Measurements from ENCODE around the gene P2RX4. TPM values are rescaled to one million over a fixed set of nuclear protein-coding genes. Genes with fewer than 3 reads are reported as not detected.
"Not testable (repeated sequence)": the region's sequence is repeated elsewhere in the genome, so short reads cannot be mapped to it uniquely, and the experiment has no call there.

P2RX4 gene
- total RNA-seq, 3 donors from 2014 or later: 18.1 to 21.9 (median 21.6) TPM

GRCh38 chr12:121278169-121279070, 68.5 kb downstream of the P2RX4 start:
- H3K27me3 Mint-ChIP-seq (ENCODE audit: low read depth): no peaks in the 10 kb centered on the region
- no peaks in the 10 kb centered on the region for H3K9me3 Mint-ChIP-seq
- no peak for DNase-seq
- ATAC-seq: no peak
- peaks cover 9% of the 10 kb centered on the region for H3K36me3 Mint-ChIP-seq (ENCODE audit: insufficient read depth)
- peaks cover 6% of the 10 kb centered on the region for H3K4me1 Mint-ChIP-seq (ENCODE audit: low read depth)
- no peak overlapping the region for H3K4me3 Mint-ChIP-seq

- no peaks in the 10 kb centered on the region for H3K27me3 Mint-ChIP-seq (ENCODE audit: low read depth)
- DNase-seq: no peak
- no peaks in the 10 kb centered on the region for H3K9me3 Mint-ChIP-seq
- peaks cover 6% of the 10 kb centered on the region for H3K4me1 Mint-ChIP-seq (ENCODE audit: low read depth)
- H3K36me3 Mint-ChIP-seq (ENCODE audit: insufficient read depth): peaks cover 6% of the 10 kb centered on the region
- ATAC-seq: no peak
- H3K4me3 Mint-ChIP-seq: no peak overlapping the region
Observed at GRCh38 chr12:121279071-121279375, 69.1 kb downstream of the P2RX4 start.

GRCh38 chr12:121279507-121279915, 69.6 kb downstream of the P2RX4 start:
- no peak for DNase-seq
- Mint-ChIP-seq H3K4me3 (no peak overlapping the region), H3K36me3 (ENCODE audit: insufficient read depth) (peaks cover 6% of the 10 kb centered on the region), H3K4me1 (ENCODE audit: low read depth) (peaks cover 6% of the 10 kb centered on the region), H3K9me3 (no peaks in the 10 kb centered on the region), H3K27me3 (ENCODE audit: low read depth) (no peaks in the 10 kb centered on the region)
- no peak for ATAC-seq

DNA sequence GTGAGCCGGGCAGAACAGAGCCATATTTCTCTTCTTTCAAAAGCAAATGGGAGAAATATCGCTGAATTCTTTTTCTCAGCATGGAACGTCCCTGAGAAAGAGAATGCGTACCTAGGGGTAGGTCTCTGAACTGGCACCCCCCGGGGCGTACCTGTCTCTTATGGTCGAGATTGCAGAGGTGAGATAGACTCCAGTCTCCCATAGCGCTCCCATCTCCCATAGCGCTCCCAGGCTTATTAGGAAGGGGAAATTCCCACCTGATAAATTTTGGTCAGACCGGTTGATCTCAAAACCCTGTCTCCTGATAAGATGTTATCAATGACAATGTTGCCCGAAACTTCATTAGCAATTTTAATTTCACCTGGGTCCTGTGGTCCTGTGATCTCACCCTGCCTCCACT, 70.6 kb downstream of the P2RX4 start:
- not testable (repeated sequence) for H3K36me3 Mint-ChIP-seq (ENCODE audit: insufficient read depth); DNase-seq; H3K9me3 Mint-ChIP-seq; ATAC-seq; H3K4me1 Mint-ChIP-seq (ENCODE audit: low read depth); H3K4me3 Mint-ChIP-seq; H3K27me3 Mint-ChIP-seq (ENCODE audit: low read depth)

GRCh38 chr12:121281116-121281515, 71.2 kb downstream of the P2RX4 start:
- not testable (repeated sequence) for ATAC-seq; H3K4me1 Mint-ChIP-seq (ENCODE audit: low read depth); DNase-seq; H3K36me3 Mint-ChIP-seq (ENCODE audit: insufficient read depth); H3K9me3 Mint-ChIP-seq; H3K27me3 Mint-ChIP-seq (ENCODE audit: low read depth); H3K4me3 Mint-ChIP-seq

GRCh38 chr12:121282072-121282742, 72.3 kb downstream of the P2RX4 start:
- ATAC-seq (no peak), DNase-seq (no peak)
- peaks cover 2% of the 10 kb centered on the region for H3K4me1 Mint-ChIP-seq (ENCODE audit: low read depth)
- no peaks in the 10 kb centered on the region for H3K27me3 Mint-ChIP-seq (ENCODE audit: low read depth)
- H3K36me3 Mint-ChIP-seq (ENCODE audit: insufficient read depth): peaks cover 6% of the 10 kb centered on the region
- H3K4me3 Mint-ChIP-seq: no peak overlapping the region
- no peaks in the 10 kb centered on the region for H3K9me3 Mint-ChIP-seq

GRCh38 chr12:121282910-121283309, 73.0 kb downstream of the P2RX4 start:
- not testable (repeated sequence) for H3K4me1 Mint-ChIP-seq (ENCODE audit: low read depth); H3K9me3 Mint-ChIP-seq; H3K36me3 Mint-ChIP-seq (ENCODE audit: insufficient read depth); H3K4me3 Mint-ChIP-seq; DNase-seq; H3K27me3 Mint-ChIP-seq (ENCODE audit: low read depth); ATAC-seq

DNA sequence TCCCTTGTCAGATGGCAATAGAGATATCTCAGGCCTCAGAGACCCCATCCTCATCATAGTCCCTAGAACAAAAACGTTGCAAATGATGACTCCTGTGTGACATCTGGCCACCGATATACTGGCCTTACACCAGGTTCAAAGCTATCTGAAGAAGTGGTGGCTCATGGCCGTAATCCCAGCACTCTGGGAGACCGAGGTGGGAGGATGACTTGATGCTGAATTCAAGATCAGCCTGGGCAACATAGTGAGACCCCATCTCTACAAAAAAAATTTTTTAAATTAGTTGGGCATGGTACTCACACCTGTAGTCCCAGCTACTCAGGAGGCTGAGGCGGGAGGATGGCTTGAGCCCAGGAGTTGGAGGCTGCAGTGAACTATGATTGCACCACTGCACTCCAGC, 73.5 kb downstream of the P2RX4 start:
- H3K4me1 Mint-ChIP-seq (ENCODE audit: low read depth): no peaks in the 10 kb centered on the region
- DNase-seq (no peak), ATAC-seq (no peak)
- H3K27me3 Mint-ChIP-seq (ENCODE audit: low read depth): no peaks in the 10 kb centered on the region
- H3K9me3 Mint-ChIP-seq: no peaks in the 10 kb centered on the region
- no peak overlapping the region for H3K4me3 Mint-ChIP-seq
- peaks cover 2% of the 10 kb centered on the region for H3K36me3 Mint-ChIP-seq (ENCODE audit: insufficient read depth)

Other genes starting within 250 kb of the P2RX4 start
- gene HNF1A, start 231.6 kb upstream of the P2RX4 start, total RNA-seq: not detected
- 10 to 100 TPM; 40.3 to 55.0 (median 40.5) TPM for gene C12orf43, start 193.6 kb upstream of the P2RX4 start, total RNA-seq
- 1 to 10 TPM; 5.5 to 8.8 (median 6.2) TPM for gene OASL, start 170.9 kb upstream of the P2RX4 start, total RNA-seq
- 1 to 10 TPM; 2.5 to 4.8 (median 2.9) TPM for gene P2RX7, start 77.3 kb upstream of the P2RX4 start, total RNA-seq
- gene CAMKK2, start 86.6 kb downstream of the P2RX4 start, total RNA-seq: 10 to 100 TPM; 28.9 to 41.4 (median 39.3) TPM
- gene ANAPC5, start 142.3 kb downstream of the P2RX4 start, total RNA-seq: 100 to 1,000 TPM; 136 to 152 (median 137) TPM
- 10 to 100 TPM; 69.8 to 84.3 (median 71.9) TPM for gene RNF34, start 190.0 kb downstream of the P2RX4 start, total RNA-seq

All from activated T-cell treated with anti-CD3 and anti-CD28 coated beads, Interleukin-2, amount 50 U/mL, for 4 hours (primary cell).